Adrenal gland (tissue), 12 donors: ENCODE results near the gene BST2. TPM values are rescaled to one million over a fixed set of nuclear protein-coding genes. Genes with fewer than 3 reads are reported as not detected.
"Not testable (repeated sequence)": the region's sequence is repeated elsewhere in the genome, so short reads cannot be mapped to it uniquely, and the experiment has no call there.

Source experiments
- DNase-seq, 7 donors: peaks; one replicate each; pipeline ENCODE4 v3.0.0-alpha.2; 2019 to 2020
- H3K27ac ChIP-seq, 5 donors: fragments of 200-600 bp; sonication (generic) in 4 of 5; 1 replicate in 3 of 5; 2 replicates in 2 of 5; pipeline versions ENCODE4 v1.5.1 to v1.8.0; 2016 to 2020; ENCODE audit warnings: mild to moderate bottlenecking in 1 of 5
- H3K27me3 ChIP-seq: fragments of 200-600 bp; 2 replicates; pipeline ENCODE4 v1.8.0; 2021
- H3K36me3 ChIP-seq, 2 donors: fragments of 200-600 bp; replicated peaks in 1 of 2; 1 replicate in 1 of 2; 2 replicates in 1 of 2; pipeline versions ENCODE4 v1.5.1 to v1.8.0; 2018 to 2022
- H3K4me1 ChIP-seq, 2 donors: fragments of 200-600 bp; replicated peaks in 1 of 2; 1 replicate in 1 of 2; 2 replicates in 1 of 2; pipeline versions ENCODE4 v1.5.1 to v1.8.0; 2018 to 2021
- H3K4me3 ChIP-seq, 4 donors: fragments of 200-600 bp; sonication (generic) in 3 of 4; one replicate each; pipeline ENCODE4 v1.5.1; 2016 to 2018
- H3K9me3 ChIP-seq, 3 donors: fragments of 200-600 bp; sonication (generic) in 1 of 3; replicated peaks in 1 of 3; 1 replicate in 2 of 3; 2 replicates in 1 of 3; pipeline versions ENCODE4 v1.5.1 to v1.8.0; 2016 to 2021
- CTCF ChIP-seq, 6 experiments: fragments of 450-650 bp in 4 of 6; fragments of 200-600 bp in 2 of 6; sonication (generic) in 1 of 6; IDR thresholded peaks; 1 replicate in 5 of 6; 2 replicates in 1 of 6; pipeline versions ENCODE4 v1.5.1 to v1.8.0; 2016 to 2021; ENCODE audit warnings: antibody characterized with exemption in 6 of 6, mild to moderate bottlenecking in 2 of 6, moderate library complexity in 1 of 6
- POLR2A ChIP-seq, 2 donors: fragments of 450-650 bp; IDR thresholded peaks; one replicate each; pipeline ENCODE4 v1.6.1; 2017; ENCODE audit warnings: antibody characterized with exemption in 2 of 2, mild to moderate bottlenecking in 2 of 2, moderate library complexity in 1 of 2
- WGBS, 4 donors: extraction: QIAGEN DNeasy Blood & Tissue Kit in 2 of 4; methylation state at CpG; one replicate each; pipeline versions ENCODE4 v1.1.5 to v1.1.7; 2013 to 2017; 5-methylcytosine and 5-hydroxymethylcytosine counted together
- intact Hi-C, 2 donors: fragments of 100-400 bp; cut with DNase I; formaldehyde crosslinking; loops; one replicate each; pipeline versions ENCODE4 v1.14.1 to v1.15.0; 2022 to 2023
- polyA plus RNA-seq, 3 donors: library from polyadenylated mRNA; stranded (reverse); fragments of 200-250 nt in 2 of 3; fragments of 350-450 nt in 1 of 3; fragmentation: Illumina TruSeq in 1 of 3; extraction: RNeasy Lipid Tissue Mini Kit (QIAGEN cat#74804) in 1 of 3; gene quantifications; one replicate each; pipeline ENCODE4 v1.2.3, GENCODE V29; 2013 to 2014
- total RNA-seq, 9 donors: library from RNA; depleted of rRNA in 4 of 9; stranded (reverse); fragments of >200 nt in 4 of 9; fragments of 120-200 nt in 1 of 9; fragmentation: NEBNext Ultra II Directional in 1 of 9; extraction: Animal tissue kit (Norgen Biotek cat#: 25700) in 1 of 9; gene quantifications; one replicate each; pipeline versions ENCODE4 v1.1.0 to v1.2.4, GENCODE V29; 2013 to 2023
- donor health status: healthy with polysubstance abuse.
- donor health status: Bipolar disorder and iron deficiency.
- donor health status: DM: yes; HTN: yes; CAD: no.
- donor health status: DM: no; HTN: no; CAD: no.
- donor health status: DM: no; HTN: no; CAD: no.
- donor health status: DM: yes; HTN: yes; CAD: no.

The BST2 gene
- total and polyA plus RNA-seq, 12 donors = 146 to 940 (median 588) TPM

DNA sequence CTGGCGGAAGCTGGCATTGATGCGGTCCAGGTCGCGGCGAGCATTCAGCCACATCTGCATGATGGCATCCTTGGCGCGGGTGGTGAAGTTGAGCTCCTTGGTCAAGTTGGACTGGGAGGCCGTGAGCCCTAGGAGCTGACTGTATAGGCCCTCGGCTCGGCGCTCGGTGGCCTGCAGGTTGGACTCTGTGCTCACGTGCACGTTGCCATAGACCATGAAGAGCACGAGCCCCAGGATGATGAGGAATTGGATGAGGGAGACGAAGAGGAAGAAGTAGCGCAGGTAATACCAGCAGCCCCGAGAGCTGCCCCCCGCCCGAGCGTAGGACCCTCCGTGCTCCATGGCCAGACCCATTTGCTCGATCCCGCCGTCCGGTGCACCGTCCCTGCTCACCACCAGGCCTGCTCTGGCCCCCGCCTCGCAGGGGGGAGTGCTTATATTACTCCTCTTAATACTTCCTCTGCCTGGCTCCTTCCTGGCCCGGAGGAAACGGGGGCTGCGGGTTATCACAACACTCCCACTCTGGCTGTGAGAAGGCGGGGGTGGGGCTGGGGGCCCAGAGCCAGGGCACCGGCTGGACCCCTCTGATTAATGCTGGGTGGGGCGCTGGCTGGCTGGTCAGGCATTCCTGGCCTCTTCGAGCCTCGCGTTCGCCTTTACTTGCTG is 28.4 kb downstream of the BST2 start, which contains the start of gene PLVAP:
Gene PLVAP (minus strand): TSS at position 408 of the 666 bp plus-strand sequence. CDS start 54 bp downstream, at position 354.
- Histone ChIP-seq H3K27ac (peak within 1 kb of the TSS in 1 of 5 donors; percentile 68), H3K9me3 (no peaks in the 10 kb centered on the region), H3K36me3 (no peaks in the 10 kb centered on the region), H3K4me1 (no peaks in the 10 kb centered on the region), H3K4me3 (peak within 1 kb of the TSS in 1 of 4 donors; percentile 23), H3K27me3 (no peaks in the 10 kb centered on the region)
- TF ChIP-seq POLR2A (IDR thresholded peaks at IDR 0.05) = peak in 1 of 2 donors; percentile 29
- TF ChIP-seq CTCF (IDR thresholded peaks at IDR 0.05) = no peak
- intact Hi-C loops = no loop called here
- 51 to 69% (median 57%) methylated on average over 25 to 39 of the region's 39 CpGs for WGBS, 4 donors
- DNase-seq = peak in 5 of 7 donors; percentile 26 to 78 (median 46)

- peak in 2 of 7 donors; percentile 40 to 48 for DNase-seq
- WGBS, 4 donors = 39 to 63% (median 50%) methylated on average over 8 of the region's 8 CpGs
- Histone ChIP-seq H3K9me3 (no peaks in the 10 kb centered on the region), H3K4me3 (no peak overlapping the region), H3K36me3 (no peaks in the 10 kb centered on the region), H3K4me1 (no peaks in the 10 kb centered on the region), H3K27me3 (no peaks in the 10 kb centered on the region), H3K27ac (peak overlapping the region in 1 of 5 donors; percentile 44)
- TF ChIP-seq CTCF (IDR thresholded peaks at IDR 0.05) (no peak), POLR2A (IDR thresholded peaks at IDR 0.05) (no peak)
- intact Hi-C loops = no loop called here
Measured at GRCh38 chr19:17370026-17370587, 35.3 kb downstream of the BST2 start.

- TF ChIP-seq POLR2A (IDR thresholded peaks at IDR 0.05) (no peak), CTCF (IDR thresholded peaks at IDR 0.05) (no peak)
- H3K27ac ChIP-seq = no peak overlapping the region
- intact Hi-C loops = no loop called here
- no peaks in the 10 kb centered on the region for H3K9me3 ChIP-seq
- 91 to 100% (median 93%) methylated on average over 4 to 22 of the region's 22 CpGs for WGBS, 4 donors
- no peaks in the 10 kb centered on the region for H3K36me3 ChIP-seq
- no peaks in the 10 kb centered on the region for H3K27me3 ChIP-seq
- H3K4me1 ChIP-seq = no peaks in the 10 kb centered on the region
- no peak for DNase-seq
- no peak overlapping the region for H3K4me3 ChIP-seq
Measured at GRCh38 chr19:17365361-17365760, 40.1 kb downstream of the BST2 start.

GRCh38 chr19:17363852-17364605 is 41.4 kb downstream of the BST2 start:
- WGBS, 4 donors = 82 to 92% (median 84%) methylated on average over 20 of the region's 20 CpGs
- intact Hi-C loops, H3K9me3 ChIP-seq, H3K4me1 ChIP-seq, H3K36me3 ChIP-seq, H3K4me3 ChIP-seq, H3K27ac ChIP-seq, H3K27me3 ChIP-seq, DNase-seq: not testable (repeated sequence)
